Measurements from ENCODE around the gene LIN9.
"Not testable (repeated sequence)": the region's sequence is repeated elsewhere in the genome, so short reads cannot be mapped to it uniquely, and the experiment has no call there.

Gene LIN9

GRCh38 chr1:226209307-226210059 is 99.5 kb downstream of the LIN9 start:
- DNase-seq, result no peak

GRCh38 chr1:226207048-226207447 is 101.9 kb downstream of the LIN9 start:
- DNase-seq, result no peak

GRCh38 chr1:226204198-226204597 is 104.8 kb downstream of the LIN9 start:
- no peak for DNase-seq

GRCh38 chr1:226203655-226204054 is 105.3 kb downstream of the LIN9 start:
- DNase-seq, result no peak

- DNase-seq, result no peak
Observed at GRCh38 chr1:226203240-226203639, 105.7 kb downstream of the LIN9 start.

- not testable (repeated sequence) for DNase-seq
Observed at GRCh38 chr1:226202666-226203065, 106.3 kb downstream of the LIN9 start.

GRCh38 chr1:226202246-226202645 is 106.7 kb downstream of the LIN9 start:
- DNase-seq, result no peak

- DNase-seq, result no peak
Observed at GRCh38 chr1:226201029-226201593, 107.9 kb downstream of the LIN9 start.

GRCh38 chr1:226199971-226200370 is 109.0 kb downstream of the LIN9 start:
- no peak for DNase-seq

GRCh38 chr1:226195144-226195543 is 113.8 kb downstream of the LIN9 start:
- DNase-seq, result no peak

- no peak for DNase-seq
Observed at GRCh38 chr1:226187380-226187779, 121.6 kb downstream of the LIN9 start.

GRCh38 chr1:226187019-226187322 is 122.0 kb downstream of the LIN9 start:
- no peak for DNase-seq

- peak; percentile 85 to 86 for DNase-seq
Observed at GRCh38 chr1:226186124-226187018, 122.6 kb downstream of the LIN9 start, which contains the start of gene ACBD3. Gene ACBD3, minus strand, starts transcription at chr1:226186741. Its CDS starts 66 bp downstream, at chr1:226186675.

GRCh38 chr1:226185141-226186036 is 123.6 kb downstream of the LIN9 start:
- DNase-seq, result peak in 1 of 2 donors; percentile 6

GRCh38 chr1:226181996-226182714 is 126.8 kb downstream of the LIN9 start:
- peak in 1 of 2 donors; percentile 13 for DNase-seq
